ENCODE results near the gene RRP8. TPM values are rescaled to one million over a fixed set of nuclear protein-coding genes. Genes with fewer than 3 reads are reported as not detected.

RRP8 gene
- total and polyA plus RNA-seq, 9 of the 15 experiments (the other 6 are each of a cell fraction or from before 2014, with no cell fraction given) = 5.7 to 47.3 (median 32.6) TPM

DNA sequence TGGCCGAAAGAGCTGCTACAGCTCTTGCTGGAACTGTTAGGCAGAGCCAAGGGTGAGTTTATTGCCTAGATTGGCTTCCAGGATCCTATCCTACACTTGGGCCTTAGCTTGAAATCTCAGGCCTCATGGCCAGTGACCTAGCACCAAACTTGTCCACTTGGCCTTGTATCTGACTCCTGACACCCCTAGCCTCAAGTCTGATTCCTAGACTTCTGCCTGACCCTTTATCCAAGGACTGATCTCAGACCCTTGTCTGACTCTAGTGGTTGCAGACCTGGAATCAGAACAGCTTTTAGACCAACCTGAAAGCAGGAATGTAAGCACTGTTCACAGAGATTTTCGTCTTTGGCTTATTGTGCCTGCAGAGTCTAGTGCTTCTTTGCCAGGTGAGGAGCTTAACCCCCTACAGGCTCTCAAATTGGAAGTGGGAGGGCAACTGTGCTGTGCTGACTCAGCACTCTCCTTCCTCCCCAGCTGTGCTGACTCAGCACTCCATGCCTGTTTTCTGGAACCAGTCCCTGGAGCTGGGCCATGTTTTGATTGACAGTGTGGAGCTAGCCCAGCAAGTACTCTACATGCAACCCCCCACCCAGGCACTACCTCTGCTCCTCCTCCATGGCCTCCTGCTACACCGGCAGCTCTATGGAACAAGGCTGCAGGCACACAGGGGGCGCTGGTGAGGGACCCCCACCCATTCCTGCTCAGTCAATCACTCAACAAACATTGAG is 35.1 kb downstream of the RRP8 start (continued):
- TF ChIP-seq SMAD3 (CRISPR knock-in tag; conservative IDR thresholded peaks at IDR 0.05) = 0 out of 2 replicates have a peak, but pooled peaks have one; percentile 34
- TF ChIP-seq RBM39 (optimal IDR thresholded peaks at IDR 0.05; ENCODE audit: low read depth, low read length) = no peak
- TF ChIP-seq JUN (IDR thresholded peaks at IDR 0.05; ENCODE audit: borderline replicate concordance, low read depth, low read length) = no peak
- no peak for TF ChIP-seq JUN (CRISPR knock-in tag; IDR thresholded peaks at IDR 0.05; ENCODE audit: borderline replicate concordance)
- no peak for TF ChIP-seq SMAD2 (IDR thresholded peaks at IDR 0.05; ENCODE audit: low read depth, low read length)
- TF ChIP-seq ZNF354B (CRISPR knock-in tag; IDR thresholded peaks at IDR 0.05) = no peak
- TF ChIP-seq BACH1 (tag; IDR thresholded peaks at IDR 0.05) = peak; percentile 100
- no peak for TF ChIP-seq ZNF589 (CRISPR knock-in tag; IDR thresholded peaks at IDR 0.05; ENCODE audit: low read depth)
- TF ChIP-seq MAFK (IDR thresholded peaks at IDR 0.05; ENCODE audit: low read length) = peak; percentile 100
- TF ChIP-seq L3MBTL2 (IDR thresholded peaks at IDR 0.05) = peak; percentile 51; the same call in 1 of the 2 replicates
- TF ChIP-seq NKRF (IDR thresholded peaks at IDR 0.05; ENCODE audit: borderline replicate concordance) = peak; percentile 89
- TF ChIP-seq SFPQ (IDR thresholded peaks at IDR 0.05; ENCODE audit: low read depth, low read length) = no peak
- TF ChIP-seq STAT5A (IDR thresholded peaks at IDR 0.05; ENCODE audit: borderline replicate concordance, low read length) = peak; percentile 17; the same call in 1 of the 2 replicates
- TF ChIP-seq EGR1 (conservative IDR thresholded peaks at IDR 0.05) = no peak
- TF ChIP-seq GABPB2 (CRISPR knock-in tag; conservative IDR thresholded peaks at IDR 0.05) = no peak
- TF ChIP-seq, protein P1, sequence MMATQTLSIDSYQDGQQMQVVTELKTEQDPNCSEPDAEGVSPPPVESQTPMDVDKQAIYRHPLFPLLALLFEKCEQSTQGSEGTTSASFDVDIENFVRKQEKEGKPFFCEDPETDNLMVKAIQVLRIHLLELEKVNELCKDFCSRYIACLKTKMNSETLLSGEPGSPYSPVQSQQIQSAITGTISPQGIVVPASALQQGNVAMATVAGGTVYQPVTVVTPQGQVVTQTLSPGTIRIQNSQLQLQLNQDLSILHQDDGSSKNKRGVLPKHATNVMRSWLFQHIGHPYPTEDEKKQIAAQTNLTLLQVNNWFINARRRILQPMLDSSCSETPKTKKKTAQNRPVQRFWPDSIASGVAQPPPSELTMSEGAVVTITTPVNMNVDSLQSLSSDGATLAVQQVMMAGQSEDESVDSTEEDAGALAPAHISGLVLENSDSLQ (IDR thresholded peaks at IDR 0.05) = peak; percentile 98
- no peak for TF ChIP-seq ZNF282 (CRISPR knock-in tag; IDR thresholded peaks at IDR 0.05)
- no peak for TF ChIP-seq ZNF134 (CRISPR knock-in tag; conservative IDR thresholded peaks at IDR 0.05)
- TF ChIP-seq, protein P2, sequence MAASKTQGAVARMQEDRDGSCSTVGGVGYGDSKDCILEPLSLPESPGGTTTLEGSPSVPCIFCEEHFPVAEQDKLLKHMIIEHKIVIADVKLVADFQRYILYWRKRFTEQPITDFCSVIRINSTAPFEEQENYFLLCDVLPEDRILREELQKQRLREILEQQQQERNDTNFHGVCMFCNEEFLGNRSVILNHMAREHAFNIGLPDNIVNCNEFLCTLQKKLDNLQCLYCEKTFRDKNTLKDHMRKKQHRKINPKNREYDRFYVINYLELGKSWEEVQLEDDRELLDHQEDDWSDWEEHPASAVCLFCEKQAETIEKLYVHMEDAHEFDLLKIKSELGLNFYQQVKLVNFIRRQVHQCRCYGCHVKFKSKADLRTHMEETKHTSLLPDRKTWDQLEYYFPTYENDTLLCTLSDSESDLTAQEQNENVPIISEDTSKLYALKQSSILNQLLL (CRISPR knock-in tag; IDR thresholded peaks at IDR 0.05; ENCODE audit: borderline replicate concordance) = no peak
- TF ChIP-seq, protein P3, sequence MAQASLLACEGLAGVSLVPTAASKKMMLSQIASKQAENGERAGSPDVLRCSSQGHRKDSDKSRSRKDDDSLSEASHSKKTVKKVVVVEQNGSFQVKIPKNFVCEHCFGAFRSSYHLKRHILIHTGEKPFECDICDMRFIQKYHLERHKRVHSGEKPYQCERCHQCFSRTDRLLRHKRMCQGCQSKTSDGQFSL (CRISPR knock-in tag; IDR thresholded peaks at IDR 0.05) = no peak
- TF ChIP-seq, protein P3 (tag; IDR thresholded peaks at IDR 0.05) = no peak; a peak in 1 of 4 replicates

All from K562 (cell line).